Omental fat pad (tissue), 4 donors: ENCODE results near the gene OSBP. TPM values are rescaled to one million over a fixed set of nuclear protein-coding genes. Genes with fewer than 3 reads are reported as not detected.

Source experiments
- ATAC-seq: fragments of 150-250 bp; one replicate; pipeline ENCODE4 v1.9.1; 2016; ENCODE audit warnings: mild to moderate bottlenecking, moderate library complexity; ENCODE audit not compliant: low FRiP score
- DNase-seq: peaks from one replicate; pipeline ENCODE4 v3.0.0-alpha.2; 2019; ENCODE audit warnings: low spot score
- small RNA-seq: library from RNA; depleted of rRNA; stranded (forward); fragments of <200 nt; gene quantifications from one replicate; pipeline ENCODE3, GENCODE V24; 2016
- total RNA-seq, 4 donors: library from RNA; depleted of rRNA; stranded (reverse); fragments of >200 nt; gene quantifications; one replicate each; pipeline ENCODE4 v1.1.0, GENCODE V29; 2016
- TF ChIP-seq, protein P1 (sequence below), 3 donors: fragments of 450-650 bp; IDR thresholded peaks; one replicate each; pipeline ENCODE4 v1.5.1; 2016 to 2017; ENCODE audit warnings: antibody characterized with exemption in 3 of 3, mild to moderate bottlenecking in 3 of 3, moderate library complexity in 2 of 3

The OSBP gene
- total RNA-seq, 4 donors from 2014 or later: 33.7 to 46.3 (median 35.1) TPM

DNA sequence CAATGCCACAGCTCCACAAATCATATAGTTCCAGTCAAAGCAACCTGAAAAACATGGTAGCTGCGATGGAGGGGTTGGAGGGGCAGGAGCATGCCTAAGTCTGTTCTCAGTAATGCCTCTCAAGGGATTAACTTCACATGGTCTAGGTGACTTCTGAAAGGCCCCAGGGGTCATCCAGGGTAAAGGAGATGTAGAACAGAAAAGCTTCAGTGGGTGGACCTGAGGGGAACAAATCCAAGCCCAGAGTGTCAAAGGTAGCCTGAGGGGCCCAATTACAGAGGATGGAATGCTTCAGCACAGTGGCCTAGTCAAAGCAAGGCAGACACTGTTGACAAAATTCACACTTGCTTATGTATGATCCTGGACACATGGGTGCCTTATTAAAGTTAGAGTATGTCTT lies 80.9 kb downstream of the OSBP start:
- ATAC-seq (no peak), DNase-seq (no peak)
- TF ChIP-seq, protein P1, sequence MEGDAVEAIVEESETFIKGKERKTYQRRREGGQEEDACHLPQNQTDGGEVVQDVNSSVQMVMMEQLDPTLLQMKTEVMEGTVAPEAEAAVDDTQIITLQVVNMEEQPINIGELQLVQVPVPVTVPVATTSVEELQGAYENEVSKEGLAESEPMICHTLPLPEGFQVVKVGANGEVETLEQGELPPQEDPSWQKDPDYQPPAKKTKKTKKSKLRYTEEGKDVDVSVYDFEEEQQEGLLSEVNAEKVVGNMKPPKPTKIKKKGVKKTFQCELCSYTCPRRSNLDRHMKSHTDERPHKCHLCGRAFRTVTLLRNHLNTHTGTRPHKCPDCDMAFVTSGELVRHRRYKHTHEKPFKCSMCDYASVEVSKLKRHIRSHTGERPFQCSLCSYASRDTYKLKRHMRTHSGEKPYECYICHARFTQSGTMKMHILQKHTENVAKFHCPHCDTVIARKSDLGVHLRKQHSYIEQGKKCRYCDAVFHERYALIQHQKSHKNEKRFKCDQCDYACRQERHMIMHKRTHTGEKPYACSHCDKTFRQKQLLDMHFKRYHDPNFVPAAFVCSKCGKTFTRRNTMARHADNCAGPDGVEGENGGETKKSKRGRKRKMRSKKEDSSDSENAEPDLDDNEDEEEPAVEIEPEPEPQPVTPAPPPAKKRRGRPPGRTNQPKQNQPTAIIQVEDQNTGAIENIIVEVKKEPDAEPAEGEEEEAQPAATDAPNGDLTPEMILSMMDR (IDR thresholded peaks at IDR 0.05): no peak

GRCh38 chr11:59532620-59533019 lies 83.0 kb downstream of the OSBP start:
- TF ChIP-seq, protein P1 (IDR thresholded peaks at IDR 0.05): no peak
- ATAC-seq (no peak), DNase-seq (no peak)

- no peak for DNase-seq
- no peak for ATAC-seq
- TF ChIP-seq, protein P1 (IDR thresholded peaks at IDR 0.05): no peak
Observed at GRCh38 chr11:59528711-59529110, 86.9 kb downstream of the OSBP start.

Small RNA genes lying within 50 kb of the gene (small RNA-seq; reads per million reads assigned to genes)
- not detected for gene MIR3162

Other genes with a start within 250 kb of the OSBP start
- not detected for gene OR5A2, start 189.4 kb downstream of the OSBP start, total RNA-seq
- not detected for gene OR5A1, start 179.3 kb downstream of the OSBP start, total RNA-seq
- gene OR4D6, start 158.8 kb downstream of the OSBP start, total RNA-seq: not detected
- gene OR4D10, start 142.5 kb downstream of the OSBP start, total RNA-seq: not detected
- not detected for gene OR4D11, start 112.2 kb downstream of the OSBP start, total RNA-seq
- not detected for gene OR4D9, start 104.2 kb downstream of the OSBP start, total RNA-seq
- 10 to 100 TPM; 14.8 to 19.6 (median 17.1) TPM for gene PATL1, start 53.3 kb upstream of the OSBP start, total RNA-seq
- not detected for gene OR10V1, start 98.1 kb upstream of the OSBP start, total RNA-seq
- 10 to 100 TPM; 19.9 to 37.4 (median 31.9) TPM for gene STX3, start 139.6 kb upstream of the OSBP start, total RNA-seq
- 10 to 100 TPM; 28.1 to 50.9 (median 38.3) TPM for gene MRPL16, start 195.0 kb upstream of the OSBP start, total RNA-seq
- not detected for gene CBLIF, start 229.7 kb upstream of the OSBP start, total RNA-seq